DND-41 (cell line): Measurements from ENCODE around the gene EFHC1.

Source experiments
- ATAC-seq: fragments of 200-7000 bp; cut with Tn5 transposase; 3 replicates; pipeline ENCODE4 v1.9.1; 2021; ENCODE audit warnings: low read depth; ENCODE audit not compliant: insufficient read depth
- DNase-seq: peaks from one replicate; pipeline ENCODE4 v3.0.0-alpha.2; 2020
- H2AFZ ChIP-seq: 2 replicates; pipeline ENCODE4 v1.6.0; 2012; ENCODE audit warnings: low read depth, low read length
- H3K27ac ChIP-seq: 2 replicates; pipeline ENCODE4 v1.5.1; 2012; ENCODE audit warnings: low read length, inconsistent platforms
- H3K27me3 ChIP-seq: fragments of 200-600 bp; sonication (generic); 2 replicates; pipeline ENCODE4 v1.6.0; 2012; ENCODE audit warnings: low read length, mild to moderate bottlenecking, inconsistent platforms; ENCODE audit not compliant: insufficient read depth, poor library complexity
- H3K36me3 ChIP-seq: 2 replicates; pipeline ENCODE4 v1.5.1; 2012; ENCODE audit warnings: low read length, inconsistent platforms; ENCODE audit not compliant: insufficient read depth
- H3K4me1 ChIP-seq: 2 replicates; pipeline ENCODE4 v1.5.1; 2012; ENCODE audit warnings: mild to moderate bottlenecking, low read length; ENCODE audit not compliant: insufficient read depth
- H3K4me2 ChIP-seq: 2 replicates; pipeline ENCODE4 v1.6.0; 2012; ENCODE audit warnings: mild to moderate bottlenecking, moderate library complexity, low read length, inconsistent platforms; ENCODE audit not compliant: insufficient read depth
- H3K4me3 ChIP-seq, 2 experiments: fragments of 200-600 bp in 1 of 2; shearing (Covaris generic) in 1 of 2; 2 replicates each; pipeline ENCODE4 v1.5.1; 2012 to 2016; ENCODE audit warnings: inconsistent platforms in 2 of 2, low read length in 2 of 2, mild to moderate bottlenecking in 2 of 2, low read depth in 1 of 2, moderate library complexity in 1 of 2
- H3K79me2 ChIP-seq: 2 replicates; pipeline ENCODE4 v1.6.0; 2012; ENCODE audit warnings: low read length, inconsistent platforms; ENCODE audit not compliant: insufficient read depth
- H3K9ac ChIP-seq: 2 replicates; pipeline ENCODE4 v1.6.0; 2012; ENCODE audit warnings: low read depth, mild to moderate bottlenecking, inconsistent platforms, low read length, moderate library complexity
- H3K9me3 ChIP-seq: 2 replicates; pipeline ENCODE4 v1.5.1; 2012; ENCODE audit warnings: low read length, moderate library complexity, mild to moderate bottlenecking, inconsistent platforms; ENCODE audit not compliant: insufficient read depth, severe bottlenecking
- H4K20me1 ChIP-seq: 2 replicates; pipeline ENCODE4 v1.6.0; 2012; ENCODE audit warnings: low read length; ENCODE audit not compliant: insufficient read depth
- CTCF ChIP-seq: IDR thresholded peaks from 2 replicates; pipeline ENCODE4 v1.5.1; 2012; ENCODE audit warnings: borderline replicate concordance, low read length, moderate library complexity, mild to moderate bottlenecking; ENCODE audit not compliant: poor library complexity, severe bottlenecking; ENCODE audit errors: extremely low read depth
- EZH2 ChIP-seq: IDR thresholded peaks from 3 replicates; pipeline ENCODE4 v1.6.1; 2012; ENCODE audit warnings: borderline replicate concordance, low read depth, mild to moderate bottlenecking, moderate library complexity, low read length, inconsistent platforms; ENCODE audit not compliant: severe bottlenecking

The EFHC1 gene

GRCh38 chr6:52508261-52508739 is 88.2 kb downstream of the EFHC1 start:
- Histone ChIP-seq H3K4me1 (no peaks in the 10 kb centered on the region), H3K4me2 (no peak overlapping the region), H3K27me3 (no peaks in the 10 kb centered on the region), H3K36me3 (peaks cover 75% of the 10 kb centered on the region), H3K9ac (no peak overlapping the region), H2AFZ (no peak overlapping the region), H3K4me3 (no peak overlapping the region), H3K27ac (no peak overlapping the region; the same call in 1 of the 2 replicates), H3K79me2 (no peaks in the 10 kb centered on the region), H3K9me3 (no peaks in the 10 kb centered on the region), H4K20me1 (no peaks in the 10 kb centered on the region)
- ATAC-seq (no peak), DNase-seq (no peak)
- TF ChIP-seq EZH2 (no peak), CTCF (no peak)

- peaks cover 77% of the 10 kb centered on the region for H3K36me3 ChIP-seq
- no peak for TF ChIP-seq CTCF
- no peak for TF ChIP-seq EZH2
- H3K4me3 ChIP-seq: no peak overlapping the region
- ATAC-seq (no peak), DNase-seq (no peak)
- no peaks in the 10 kb centered on the region for H4K20me1 ChIP-seq
- no peak overlapping the region for H3K4me2 ChIP-seq
- H3K9me3 ChIP-seq: no peaks in the 10 kb centered on the region
- no peak overlapping the region for H3K9ac ChIP-seq
- H3K27ac ChIP-seq: no peak overlapping the region
- no peaks in the 10 kb centered on the region for H3K27me3 ChIP-seq
- no peak overlapping the region for H2AFZ ChIP-seq
- no peaks in the 10 kb centered on the region for H3K79me2 ChIP-seq
- no peaks in the 10 kb centered on the region for H3K4me1 ChIP-seq
These were observed 89.4 kb downstream of the EFHC1 start for GRCh38 chr6:52509281-52510212.

DNA sequence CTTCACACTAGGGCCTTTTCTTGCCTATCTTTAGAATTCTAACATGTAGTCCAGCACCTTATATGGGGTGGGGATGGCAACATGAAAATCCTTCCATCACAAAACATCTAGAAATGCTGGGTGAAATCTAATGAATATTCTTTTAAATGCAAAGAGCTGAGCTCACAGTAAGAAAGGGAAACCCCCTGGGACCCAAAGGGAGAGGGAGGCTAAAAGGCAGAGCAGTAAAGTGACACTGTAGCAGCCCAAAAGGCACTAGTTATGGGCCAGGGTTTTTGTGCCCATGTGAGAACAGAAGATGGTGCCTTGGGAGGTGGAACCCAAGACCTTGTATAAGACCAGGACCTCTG is 90.0 kb downstream of the EFHC1 start:
- no peak overlapping the region for H2AFZ ChIP-seq
- H3K27ac ChIP-seq: no peak overlapping the region
- no peak for ATAC-seq
- no peak overlapping the region for H3K4me2 ChIP-seq
- H3K4me3 ChIP-seq: no peak overlapping the region
- H3K9ac ChIP-seq: no peak overlapping the region
- no peaks in the 10 kb centered on the region for H3K9me3 ChIP-seq
- H3K4me1 ChIP-seq: no peaks in the 10 kb centered on the region
- H3K79me2 ChIP-seq: no peaks in the 10 kb centered on the region
- DNase-seq: no peak
- no peaks in the 10 kb centered on the region for H4K20me1 ChIP-seq
- TF ChIP-seq CTCF (no peak), EZH2 (no peak)
- H3K27me3 ChIP-seq: no peaks in the 10 kb centered on the region
- H3K36me3 ChIP-seq: peaks cover 77% of the 10 kb centered on the region
